Measurements from ENCODE around the gene MGST1. TPM values are rescaled to one million over a fixed set of nuclear protein-coding genes. Genes with fewer than 3 reads are reported as not detected.

MGST1 gene
- polyA plus RNA-seq, 4 donors: 34.7 to 290 (median 79.7) TPM

DNA sequence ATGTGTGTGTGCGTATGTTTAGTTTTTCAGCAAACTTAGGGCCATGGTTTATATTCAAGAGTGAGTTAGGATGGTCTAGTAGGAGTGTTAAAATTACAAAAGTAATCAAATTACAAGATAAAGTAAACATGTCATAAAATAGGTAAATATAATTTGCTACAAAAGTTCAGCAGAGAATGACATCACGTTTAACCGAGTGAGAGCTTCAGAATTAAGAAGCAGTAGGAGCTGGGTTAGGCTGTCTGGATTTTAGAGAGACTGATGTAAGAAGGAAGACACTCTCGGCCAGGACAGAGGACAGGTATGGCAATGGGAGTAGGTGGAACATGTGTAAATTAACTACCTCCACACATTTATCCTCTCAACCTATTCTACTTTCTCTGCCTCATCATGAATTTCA, 11.6 kb upstream of the MGST1 start:
- no peaks in the 10 kb centered on the region for H3K4me1 ChIP-seq (ENCODE audit: control insufficient read depth in 3 of 3, insufficient read depth in 2 of 3, low read depth in 1 of 3, low read length in 2 of 3)
- H3K4me3 ChIP-seq (ENCODE audit: low read depth in 1 of 3, low read length in 3 of 3): no peak overlapping the region
- no peak overlapping the region for H3K27ac ChIP-seq (ENCODE audit: low read depth in 1 of 3, low read length in 2 of 3)
- no peaks in the 10 kb centered on the region for H3K36me3 ChIP-seq (ENCODE audit: control insufficient read depth in 3 of 3, insufficient read depth in 2 of 3, low read depth in 1 of 3, low read length in 3 of 3)
- no peak for DNase-seq
- H3K9me3 ChIP-seq (ENCODE audit: control insufficient read depth in 2 of 2, insufficient read depth in 1 of 2, low read depth in 1 of 2, low read length in 1 of 2): no peaks in the 10 kb centered on the region
- no peaks in the 10 kb centered on the region for H3K27me3 ChIP-seq (ENCODE audit: control insufficient read depth in 3 of 3, insufficient read depth in 3 of 3, low read length in 3 of 3)
- whole genome bisulfite sequencing, 3 donors: 44 to 56% (median 49%) methylated on average over 4 of the region's 4 CpGs
- no peak for FAIRE-seq

DNA sequence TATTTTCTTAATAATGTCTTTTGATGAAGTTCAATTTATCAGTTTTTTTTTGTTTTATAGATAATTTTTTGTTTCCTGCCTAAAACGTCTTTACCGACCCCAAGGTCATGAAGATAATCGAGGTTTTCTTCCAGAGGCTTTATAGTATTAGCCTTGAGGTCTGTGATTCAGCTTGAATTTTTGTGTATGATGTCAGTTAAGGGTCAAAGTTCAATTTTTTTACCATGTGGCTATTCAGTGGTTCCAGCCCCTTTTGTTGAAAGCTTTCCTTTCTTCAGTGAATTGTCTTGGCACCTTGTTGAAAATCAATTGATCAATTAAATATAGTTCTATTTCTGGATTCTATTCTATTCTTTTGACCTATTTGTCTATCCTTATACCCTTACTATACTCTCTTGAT, 3.2 kb upstream of the MGST1 start:
- H3K4me1 ChIP-seq (ENCODE audit: control insufficient read depth in 3 of 3, insufficient read depth in 2 of 3, low read depth in 1 of 3, low read length in 2 of 3): peaks cover 0 to 5% (median 0%) of the 10 kb centered on the region in 3 donors
- H3K27me3 ChIP-seq (ENCODE audit: control insufficient read depth in 3 of 3, insufficient read depth in 3 of 3, low read length in 3 of 3): no peaks in the 10 kb centered on the region
- H3K27ac ChIP-seq (ENCODE audit: low read depth in 1 of 3, low read length in 2 of 3): no peak overlapping the region
- 10 to 52% (median 38%) methylated on average over 3 of the region's 3 CpGs for WGBS, 3 donors
- no peaks in the 10 kb centered on the region for H3K9me3 ChIP-seq (ENCODE audit: control insufficient read depth in 2 of 2, insufficient read depth in 1 of 2, low read depth in 1 of 2, low read length in 1 of 2)
- H3K36me3 ChIP-seq (ENCODE audit: control insufficient read depth in 3 of 3, insufficient read depth in 2 of 3, low read depth in 1 of 3, low read length in 3 of 3): no peaks in the 10 kb centered on the region
- H3K4me3 ChIP-seq (ENCODE audit: low read depth in 1 of 3, low read length in 3 of 3): no peak overlapping the region
- DNase-seq (peak; percentile 56 to 65), FAIRE-seq (no peak)

DNA sequence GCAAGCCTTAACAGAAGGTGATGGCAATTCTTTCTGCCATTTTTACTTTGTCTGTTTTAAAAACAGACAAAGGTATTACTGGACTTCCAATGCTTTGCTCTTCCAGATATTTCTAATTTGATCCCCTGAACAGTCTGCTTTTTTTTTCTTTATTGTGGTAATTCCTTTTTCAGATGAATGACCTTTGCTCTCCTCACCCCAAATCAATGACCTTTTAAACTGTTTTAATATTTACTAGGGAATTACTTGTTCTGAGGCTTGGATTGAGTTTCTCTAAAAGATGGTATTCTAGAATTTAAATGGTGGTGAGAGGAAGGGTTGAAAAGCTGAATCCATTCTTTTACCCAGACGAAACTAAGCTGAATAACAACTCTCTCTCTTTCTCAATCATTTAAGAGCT, 2.3 kb upstream of the MGST1 start:
- no peak overlapping the region for H3K4me3 ChIP-seq (ENCODE audit: low read depth in 1 of 3, low read length in 3 of 3)
- no peaks in the 10 kb centered on the region for H3K36me3 ChIP-seq (ENCODE audit: control insufficient read depth in 3 of 3, insufficient read depth in 2 of 3, low read depth in 1 of 3, low read length in 3 of 3)
- peaks cover 0 to 5% (median 0%) of the 10 kb centered on the region in 3 donors for H3K4me1 ChIP-seq (ENCODE audit: control insufficient read depth in 3 of 3, insufficient read depth in 2 of 3, low read depth in 1 of 3, low read length in 2 of 3)
- H3K9me3 ChIP-seq (ENCODE audit: control insufficient read depth in 2 of 2, insufficient read depth in 1 of 2, low read depth in 1 of 2, low read length in 1 of 2): no peaks in the 10 kb centered on the region
- H3K27me3 ChIP-seq (ENCODE audit: control insufficient read depth in 3 of 3, insufficient read depth in 3 of 3, low read length in 3 of 3): no peaks in the 10 kb centered on the region
- FAIRE-seq (no peak), DNase-seq (no peak)
- H3K27ac ChIP-seq (ENCODE audit: low read depth in 1 of 3, low read length in 2 of 3): no peak overlapping the region
- 29 to 64% (median 32%) methylated on average over 1 of the region's 1 CpG for WGBS, 3 donors

DNA sequence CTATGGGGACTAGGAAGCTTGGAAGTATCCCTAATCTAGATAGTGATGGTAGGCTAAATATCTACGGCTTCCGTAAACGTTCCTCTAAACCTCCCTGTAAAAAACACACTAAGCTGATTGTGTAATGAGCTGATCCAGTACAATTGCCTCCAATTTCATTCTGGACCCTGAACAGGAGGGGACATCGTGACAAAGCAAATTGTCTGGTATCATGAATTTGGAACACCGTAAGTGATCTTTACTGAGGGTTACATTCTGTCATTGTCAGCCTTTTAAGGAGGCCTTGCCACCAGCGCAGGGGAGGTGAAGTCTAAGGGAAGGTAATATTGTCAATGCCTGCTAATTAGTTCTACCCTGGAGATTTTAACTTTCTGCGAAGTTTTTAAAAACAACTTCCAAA, 487 bp upstream of the MGST1 start:
- Histone ChIP-seq H3K36me3 (ENCODE audit: control insufficient read depth in 3 of 3, insufficient read depth in 2 of 3, low read depth in 1 of 3, low read length in 3 of 3) (no peaks in the 10 kb centered on the region), H3K27me3 (ENCODE audit: control insufficient read depth in 3 of 3, insufficient read depth in 3 of 3, low read length in 3 of 3) (no peaks in the 10 kb centered on the region), H3K27ac (ENCODE audit: low read depth in 1 of 3, low read length in 2 of 3) (peak overlapping the region in 2 of 3 donors; percentile 8 to 83), H3K9me3 (ENCODE audit: control insufficient read depth in 2 of 2, insufficient read depth in 1 of 2, low read depth in 1 of 2, low read length in 1 of 2) (no peaks in the 10 kb centered on the region), H3K4me3 (ENCODE audit: low read depth in 1 of 3, low read length in 3 of 3) (peak overlapping the region in 1 of 3 donors; percentile 71), H3K4me1 (ENCODE audit: control insufficient read depth in 3 of 3, insufficient read depth in 2 of 3, low read depth in 1 of 3, low read length in 2 of 3) (peaks cover 0 to 5% (median 0%) of the 10 kb centered on the region in 3 donors)
- FAIRE-seq: no peak
- DNase-seq: peak; percentile 56 to 69
- 11 to 50% (median 27%) methylated on average over 7 of the region's 7 CpGs for WGBS, 3 donors

DNA sequence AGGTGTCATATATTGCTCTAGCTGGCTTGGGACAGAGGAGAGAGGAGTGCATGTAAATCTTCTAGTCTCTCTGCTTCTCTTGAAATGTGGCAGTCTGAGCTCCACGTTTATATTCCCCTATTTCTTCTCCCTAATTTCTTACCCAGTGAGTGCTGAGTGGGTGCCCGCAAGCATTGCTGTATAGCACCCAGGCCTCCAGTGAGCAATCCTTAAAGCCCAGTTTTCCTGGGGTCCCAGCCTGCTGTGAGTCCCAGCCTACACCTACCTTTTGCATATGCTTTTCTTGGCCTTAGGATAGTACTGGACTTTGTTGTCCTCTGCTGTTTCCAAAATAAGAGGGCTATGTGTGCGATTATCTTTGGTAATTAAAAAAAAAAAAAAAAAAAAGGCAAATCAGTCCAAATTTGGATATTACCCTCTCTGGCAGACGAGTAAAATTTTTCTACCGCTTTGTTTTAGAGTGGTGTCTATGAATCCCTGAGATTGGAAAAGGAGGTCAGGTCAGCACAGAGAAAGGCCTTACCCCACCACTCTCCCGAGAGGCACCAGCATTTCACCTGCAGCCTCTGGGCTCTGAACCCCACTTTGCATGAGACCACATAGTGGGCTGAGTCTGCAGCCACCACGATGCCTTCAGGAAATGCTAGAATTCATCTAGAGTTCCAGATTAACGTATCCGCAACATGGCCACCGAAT, 1.1 kb downstream of the MGST1 start:
- DNase-seq: peak in 1 of 2 donors; percentile 38
- no peak for FAIRE-seq
- H3K4me1 ChIP-seq (ENCODE audit: control insufficient read depth in 3 of 3, insufficient read depth in 2 of 3, low read depth in 1 of 3, low read length in 2 of 3): peaks cover 0 to 5% (median 0%) of the 10 kb centered on the region in 3 donors
- WGBS, 3 donors: 12 to 48% (median 27%) methylated on average over 10 of the region's 10 CpGs
- H3K4me3 ChIP-seq (ENCODE audit: low read depth in 1 of 3, low read length in 3 of 3): peak overlapping the region; percentile 42 to 71 (median 66)
- H3K27me3 ChIP-seq (ENCODE audit: control insufficient read depth in 3 of 3, insufficient read depth in 3 of 3, low read length in 3 of 3): no peaks in the 10 kb centered on the region
- peak overlapping the region; percentile 62 to 83 (median 68) for H3K27ac ChIP-seq (ENCODE audit: low read depth in 1 of 3, low read length in 2 of 3)
- no peaks in the 10 kb centered on the region for H3K9me3 ChIP-seq (ENCODE audit: control insufficient read depth in 2 of 2, insufficient read depth in 1 of 2, low read depth in 1 of 2, low read length in 1 of 2)
- H3K36me3 ChIP-seq (ENCODE audit: control insufficient read depth in 3 of 3, insufficient read depth in 2 of 3, low read depth in 1 of 3, low read length in 3 of 3): no peaks in the 10 kb centered on the region

DNA sequence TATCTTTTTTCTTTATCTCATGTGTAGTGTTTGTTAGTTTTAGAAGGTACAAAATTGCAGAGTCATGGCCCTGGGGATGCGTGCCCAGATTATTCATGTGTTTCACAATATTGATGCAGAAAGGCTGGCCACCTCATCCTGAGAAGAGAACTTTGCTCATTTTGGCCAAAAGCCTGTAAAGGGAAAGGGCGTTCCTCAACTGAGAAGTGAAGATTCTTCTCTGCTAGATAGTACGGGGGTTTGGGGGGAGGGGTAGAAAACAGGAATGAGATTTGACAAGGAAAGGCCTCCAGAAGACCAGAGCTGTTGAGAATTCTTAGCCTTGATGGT, 1.7 kb downstream of the MGST1 start:
- Histone ChIP-seq H3K27me3 (ENCODE audit: control insufficient read depth in 3 of 3, insufficient read depth in 3 of 3, low read length in 3 of 3) (no peaks in the 10 kb centered on the region), H3K9me3 (ENCODE audit: control insufficient read depth in 2 of 2, insufficient read depth in 1 of 2, low read depth in 1 of 2, low read length in 1 of 2) (no peaks in the 10 kb centered on the region), H3K4me1 (ENCODE audit: control insufficient read depth in 3 of 3, insufficient read depth in 2 of 3, low read depth in 1 of 3, low read length in 2 of 3) (peaks cover 0 to 5% (median 0%) of the 10 kb centered on the region in 3 donors), H3K4me3 (ENCODE audit: low read depth in 1 of 3, low read length in 3 of 3) (peak overlapping the region in 1 of 3 donors; percentile 71), H3K27ac (ENCODE audit: low read depth in 1 of 3, low read length in 2 of 3) (no peak overlapping the region), H3K36me3 (ENCODE audit: control insufficient read depth in 3 of 3, insufficient read depth in 2 of 3, low read depth in 1 of 3, low read length in 3 of 3) (no peaks in the 10 kb centered on the region)
- FAIRE-seq (no peak), DNase-seq (peak; percentile 59 to 69)
- 9 to 39% (median 24%) methylated on average over 3 of the region's 3 CpGs for WGBS, 3 donors

DNA sequence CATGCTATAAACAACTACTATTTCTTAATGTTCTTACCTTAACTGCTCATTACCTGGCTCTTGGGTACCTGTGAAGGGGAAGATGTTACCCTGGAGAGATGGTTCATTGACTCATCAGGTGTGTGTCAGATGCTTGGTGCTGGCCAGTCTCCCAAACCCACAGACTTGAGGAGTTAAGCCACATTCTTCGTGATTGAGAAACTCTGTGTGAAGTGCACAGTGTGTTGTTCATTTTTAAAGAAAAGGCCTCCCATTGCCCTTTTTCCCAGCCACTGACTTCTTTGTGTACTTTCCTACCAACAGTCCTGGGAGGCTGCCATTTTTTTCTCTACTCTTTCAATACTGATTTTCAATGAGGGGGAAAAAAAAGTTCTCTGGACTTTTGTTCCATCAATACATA, 3.2 kb downstream of the MGST1 start:
- peaks cover 0 to 5% (median 2%) of the 10 kb centered on the region in 3 donors for H3K36me3 ChIP-seq (ENCODE audit: control insufficient read depth in 3 of 3, insufficient read depth in 2 of 3, low read depth in 1 of 3, low read length in 3 of 3)
- no peaks in the 10 kb centered on the region for H3K27me3 ChIP-seq (ENCODE audit: control insufficient read depth in 3 of 3, insufficient read depth in 3 of 3, low read length in 3 of 3)
- H3K4me1 ChIP-seq (ENCODE audit: control insufficient read depth in 3 of 3, insufficient read depth in 2 of 3, low read depth in 1 of 3, low read length in 2 of 3): peaks cover 0 to 2% (median 0%) of the 10 kb centered on the region in 3 donors
- H3K9me3 ChIP-seq (ENCODE audit: control insufficient read depth in 2 of 2, insufficient read depth in 1 of 2, low read depth in 1 of 2, low read length in 1 of 2): no peaks in the 10 kb centered on the region
- H3K27ac ChIP-seq (ENCODE audit: low read depth in 1 of 3, low read length in 2 of 3): no peak overlapping the region
- 65 to 77% (median 66%) methylated on average over 1 of the region's 1 CpG for WGBS, 3 donors
- no peak overlapping the region for H3K4me3 ChIP-seq (ENCODE audit: low read depth in 1 of 3, low read length in 3 of 3)
- FAIRE-seq: no peak
- DNase-seq: no peak

DNA sequence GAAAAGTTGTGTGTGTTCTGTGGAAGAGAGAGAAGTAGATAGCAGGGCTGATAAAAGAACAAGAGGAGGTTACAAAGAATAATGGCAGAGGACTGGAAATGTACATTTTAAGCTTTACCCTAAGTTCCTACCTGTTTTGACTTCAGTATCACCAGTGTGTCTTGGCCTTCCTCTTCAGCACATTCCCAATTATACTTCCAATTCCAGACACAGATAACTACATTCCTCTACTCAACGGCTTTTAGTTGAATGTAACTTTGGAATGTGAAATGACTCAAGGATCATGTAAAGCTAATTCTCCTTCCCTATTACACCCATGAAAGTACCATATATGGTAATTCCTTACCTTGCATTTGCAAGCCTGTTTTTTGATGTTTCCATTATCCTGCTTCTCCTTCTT, 5.0 kb downstream of the MGST1 start:
- Histone ChIP-seq H3K4me3 (ENCODE audit: low read depth in 1 of 3, low read length in 3 of 3) (no peak overlapping the region), H3K27ac (ENCODE audit: low read depth in 1 of 3, low read length in 2 of 3) (no peak overlapping the region), H3K36me3 (ENCODE audit: control insufficient read depth in 3 of 3, insufficient read depth in 2 of 3, low read depth in 1 of 3, low read length in 3 of 3) (peaks cover 0 to 8% (median 2%) of the 10 kb centered on the region in 3 donors), H3K27me3 (ENCODE audit: control insufficient read depth in 3 of 3, insufficient read depth in 3 of 3, low read length in 3 of 3) (no peaks in the 10 kb centered on the region), H3K4me1 (ENCODE audit: control insufficient read depth in 3 of 3, insufficient read depth in 2 of 3, low read depth in 1 of 3, low read length in 2 of 3) (peaks cover 0 to 2% (median 0%) of the 10 kb centered on the region in 3 donors), H3K9me3 (ENCODE audit: control insufficient read depth in 2 of 2, insufficient read depth in 1 of 2, low read depth in 1 of 2, low read length in 1 of 2) (no peaks in the 10 kb centered on the region)
- no peak for FAIRE-seq
- no peak for DNase-seq
- WGBS, 3 donors: 35 to 60% (median 51%) methylated on average over 1 of the region's 1 CpG

DNA sequence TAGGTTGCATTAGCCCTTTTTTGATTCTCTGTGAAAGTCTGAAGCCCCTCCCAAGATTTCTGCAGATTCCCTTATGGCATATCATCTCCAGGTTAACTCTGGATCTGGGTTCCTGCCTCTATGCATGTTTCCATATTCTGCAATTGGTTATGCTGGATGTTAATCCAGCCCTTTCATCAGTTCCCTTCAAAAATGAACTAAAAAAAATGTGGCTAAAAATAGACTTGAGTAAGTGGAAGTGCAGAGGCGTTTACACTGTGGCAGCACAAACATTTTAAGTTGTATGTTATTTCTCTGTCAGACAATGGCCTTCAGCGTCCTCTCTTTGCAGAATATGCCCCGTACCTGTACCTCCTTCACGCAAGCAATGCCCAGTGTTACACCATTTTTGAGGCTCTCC, 11.4 kb downstream of the MGST1 start:
- Histone ChIP-seq H3K4me3 (ENCODE audit: low read depth in 1 of 3, low read length in 3 of 3) (no peak overlapping the region), H3K4me1 (ENCODE audit: control insufficient read depth in 3 of 3, insufficient read depth in 2 of 3, low read depth in 1 of 3, low read length in 2 of 3) (no peaks in the 10 kb centered on the region), H3K36me3 (ENCODE audit: control insufficient read depth in 3 of 3, insufficient read depth in 2 of 3, low read depth in 1 of 3, low read length in 3 of 3) (peaks cover 0 to 19% (median 2%) of the 10 kb centered on the region in 3 donors), H3K9me3 (ENCODE audit: control insufficient read depth in 2 of 2, insufficient read depth in 1 of 2, low read depth in 1 of 2, low read length in 1 of 2) (no peaks in the 10 kb centered on the region), H3K27ac (ENCODE audit: low read depth in 1 of 3, low read length in 2 of 3) (no peak overlapping the region), H3K27me3 (ENCODE audit: control insufficient read depth in 3 of 3, insufficient read depth in 3 of 3, low read length in 3 of 3) (no peaks in the 10 kb centered on the region)
- no peak for FAIRE-seq
- no peak for DNase-seq
- 55 to 81% (median 80%) methylated on average over 4 of the region's 4 CpGs for WGBS, 3 donors
